Hepatocyte (in vitro differentiated cells): ENCODE measurements around the gene SH3TC1. TPM values are rescaled to one million over a fixed set of nuclear protein-coding genes. Genes with fewer than 3 reads are reported as not detected.
A peak's percentile ranks its signal among the peaks of the same experiment; 100 is the strongest.

Source experiments
- DNase-seq: peaks from one replicate; pipeline ENCODE4 v3.0.0-alpha.2; 2016; ENCODE audit warnings: low spot score
- H2AFZ ChIP-seq: fragments of 200-600 bp; sonication (generic); 2 replicates; pipeline ENCODE4 v1.6.0; 2016; ENCODE audit warnings: antibody characterized with exemption, mild to moderate bottlenecking
- H3K27ac ChIP-seq: fragments of 200-600 bp; sonication (generic); 2 replicates; pipeline ENCODE4 v1.5.1; 2016; ENCODE audit warnings: mild to moderate bottlenecking
- H3K27me3 ChIP-seq: fragments of 200-600 bp; sonication (generic); 2 replicates; pipeline ENCODE4 v1.6.1; 2016
- H3K36me3 ChIP-seq: fragments of 200-600 bp; sonication (generic); replicated peaks from 2 replicates; pipeline ENCODE4 v1.5.1; 2016; ENCODE audit warnings: low read depth; ENCODE audit not compliant: insufficient read depth
- H3K4me1 ChIP-seq: fragments of 200-600 bp; sonication (generic); 2 replicates; pipeline ENCODE4 v1.5.1; 2016; ENCODE audit warnings: mild to moderate bottlenecking, moderate library complexity; ENCODE audit not compliant: insufficient read depth
- H3K4me2 ChIP-seq: fragments of 200-600 bp; sonication (generic); 2 replicates; pipeline ENCODE4 v1.6.0; 2016
- H3K4me3 ChIP-seq: fragments of 200-600 bp; sonication (generic); 2 replicates; pipeline ENCODE4 v1.5.1; 2016; ENCODE audit warnings: mild to moderate bottlenecking
- H3K79me2 ChIP-seq: fragments of 200-600 bp; sonication (generic); 2 replicates; pipeline ENCODE4 v1.6.0; 2017; ENCODE audit warnings: mild to moderate bottlenecking
- H3K9me2 ChIP-seq: fragments of 200-600 bp; sonication (generic); replicated peaks from 2 replicates; pipeline ENCODE4 v1.6.0; 2017; ENCODE audit warnings: mild to moderate bottlenecking; ENCODE audit not compliant: insufficient read depth
- H3K9me3 ChIP-seq: fragments of 200-600 bp; sonication (generic); 2 replicates; pipeline ENCODE4 v1.5.1; 2016; ENCODE audit warnings: low read depth, mild to moderate bottlenecking
- H4K20me1 ChIP-seq: fragments of 200-600 bp; sonication (generic); 2 replicates; pipeline ENCODE4 v1.6.0; 2016; ENCODE audit warnings: mild to moderate bottlenecking; ENCODE audit not compliant: insufficient read depth, poor library complexity, severe bottlenecking
- CTCF ChIP-seq: fragments of 200-600 bp; sonication (generic); IDR thresholded peaks from 2 replicates; pipeline ENCODE4 v1.5.1; 2016; ENCODE audit warnings: antibody characterized with exemption, mild to moderate bottlenecking; ENCODE audit not compliant: poor library complexity
- EZH2 ChIP-seq: fragments of 200-600 bp; sonication (generic); IDR thresholded peaks from 2 replicates; pipeline ENCODE4 v1.6.1; 2016; ENCODE audit warnings: antibody characterized with exemption, mild to moderate bottlenecking, borderline replicate concordance
- EZH2phosphoT487 ChIP-seq: fragments of 200-600 bp; sonication (generic); IDR thresholded peaks from one replicate; pipeline ENCODE4 v1.6.1; 2018; ENCODE audit warnings: antibody characterized with exemption, mild to moderate bottlenecking, low read depth, moderate library complexity; ENCODE audit not compliant: unreplicated experiment, severe bottlenecking
- WGBS: methylation state at CpG from one replicate; pipeline ENCODE4 v1.1.6; 2016; ENCODE audit warnings: low lambda C conversion rate; ENCODE audit errors: missing lambda C conversion rate; 5-methylcytosine and 5-hydroxymethylcytosine counted together
- polyA plus RNA-seq: library from polyadenylated mRNA; unstranded; fragments of >200 nt; fragmentation: Nextera tagmentation; extraction: Ambion mirVana; gene quantifications from 2 replicates; pipeline ENCODE4 v1.2.1, GENCODE V29; 2016
- total RNA-seq: library from RNA; depleted of rRNA; stranded (reverse); fragments of >200 nt; gene quantifications from 2 replicates; pipeline ENCODE4 v1.2.3, GENCODE V29; 2014

The SH3TC1 gene
- total and polyA plus RNA-seq, 2 experiments from 2014 or later: 30.3 to 35.4 TPM

GRCh38 chr4:8250227-8250626 is 51.1 kb downstream of the SH3TC1 start:
- H3K36me3 ChIP-seq: no peaks in the 10 kb centered on the region

GRCh38 chr4:8250637-8251036 is 51.5 kb downstream of the SH3TC1 start:
- Histone ChIP-seq H3K4me1 (peaks cover 17% of the 10 kb centered on the region), H3K9me2 (no peaks in the 10 kb centered on the region), H3K27ac (no peak overlapping the region), H3K4me2 (no peak overlapping the region), H3K9me3 (no peaks in the 10 kb centered on the region), H2AFZ (no peak overlapping the region), H3K79me2 (no peaks in the 10 kb centered on the region), H3K36me3 (no peaks in the 10 kb centered on the region), H3K27me3 (no peaks in the 10 kb centered on the region), H4K20me1 (no peaks in the 10 kb centered on the region), H3K4me3 (no peak overlapping the region)
- WGBS: 87% methylated on average over 7 of the region's 7 CpGs
- DNase-seq: no peak
- TF ChIP-seq CTCF (no peak), EZH2phosphoT487 (no peak)

More at GRCh38 chr4:8250227-8250626, 51.1 kb downstream of the SH3TC1 start:
- no peak for DNase-seq
- Histone ChIP-seq H3K9me3 (no peaks in the 10 kb centered on the region), H3K27me3 (no peaks in the 10 kb centered on the region), H3K4me1 (peaks cover 17% of the 10 kb centered on the region), H3K79me2 (no peaks in the 10 kb centered on the region), H3K4me2 (no peak overlapping the region), H3K9me2 (no peaks in the 10 kb centered on the region), H3K4me3 (no peak overlapping the region), H4K20me1 (no peaks in the 10 kb centered on the region), H2AFZ (no peak overlapping the region), H3K27ac (no peak overlapping the region)
- TF ChIP-seq EZH2phosphoT487 (no peak), EZH2 (no peak), CTCF (no peak)
- 79% methylated on average over 3 of the region's 3 CpGs for WGBS

GRCh38 chr4:8251110-8251883 is 52.2 kb downstream of the SH3TC1 start:
- H3K36me3 ChIP-seq: no peaks in the 10 kb centered on the region
- TF ChIP-seq EZH2: no peak
- H3K4me1 ChIP-seq: peaks cover 17% of the 10 kb centered on the region
- no peak overlapping the region for H2AFZ ChIP-seq
- H3K9me2 ChIP-seq: no peaks in the 10 kb centered on the region
- H4K20me1 ChIP-seq: no peaks in the 10 kb centered on the region
- no peaks in the 10 kb centered on the region for H3K9me3 ChIP-seq
- DNase-seq: no peak
- no peak overlapping the region for H3K27ac ChIP-seq
- H3K4me3 ChIP-seq: no peak overlapping the region
- no peaks in the 10 kb centered on the region for H3K79me2 ChIP-seq
- 85% methylated on average over 24 of the region's 24 CpGs for WGBS
- H3K4me2 ChIP-seq: no peak overlapping the region
- no peaks in the 10 kb centered on the region for H3K27me3 ChIP-seq

GRCh38 chr4:8252301-8253173 is 53.4 kb downstream of the SH3TC1 start:
- no peaks in the 10 kb centered on the region for H4K20me1 ChIP-seq
- no peak overlapping the region for H2AFZ ChIP-seq
- peak; percentile 48 for DNase-seq
- peaks cover 9% of the 10 kb centered on the region for H3K4me1 ChIP-seq
- H3K4me3 ChIP-seq: no peak overlapping the region
- H3K36me3 ChIP-seq: no peaks in the 10 kb centered on the region
- TF ChIP-seq EZH2: no peak
- TF ChIP-seq EZH2phosphoT487: no peak
- no peak for TF ChIP-seq CTCF
- H3K27me3 ChIP-seq: no peaks in the 10 kb centered on the region
- H3K27ac ChIP-seq: peak overlapping the region; percentile 48
- no peaks in the 10 kb centered on the region for H3K9me3 ChIP-seq
- no peaks in the 10 kb centered on the region for H3K9me2 ChIP-seq
- 68% methylated on average over 20 of the region's 23 CpGs for WGBS
- H3K79me2 ChIP-seq: no peaks in the 10 kb centered on the region
- H3K4me2 ChIP-seq: no peak overlapping the region
